Hepatocyte (in vitro differentiated cells): ENCODE data around the gene MSLN.

Experiments used
- CTCF ChIP-seq: fragments of 200-600 bp; sonication (generic); IDR thresholded peaks from 2 replicates; pipeline ENCODE4 v1.5.1; 2016; ENCODE audit warnings: antibody characterized with exemption, mild to moderate bottlenecking; ENCODE audit not compliant: poor library complexity
- EZH2 ChIP-seq: fragments of 200-600 bp; sonication (generic); IDR thresholded peaks from 2 replicates; pipeline ENCODE4 v1.6.1; 2016; ENCODE audit warnings: antibody characterized with exemption, mild to moderate bottlenecking, borderline replicate concordance
- EZH2phosphoT487 ChIP-seq: fragments of 200-600 bp; sonication (generic); IDR thresholded peaks from one replicate; pipeline ENCODE4 v1.6.1; 2018; ENCODE audit warnings: antibody characterized with exemption, mild to moderate bottlenecking, low read depth, moderate library complexity; ENCODE audit not compliant: unreplicated experiment, severe bottlenecking

DNA sequence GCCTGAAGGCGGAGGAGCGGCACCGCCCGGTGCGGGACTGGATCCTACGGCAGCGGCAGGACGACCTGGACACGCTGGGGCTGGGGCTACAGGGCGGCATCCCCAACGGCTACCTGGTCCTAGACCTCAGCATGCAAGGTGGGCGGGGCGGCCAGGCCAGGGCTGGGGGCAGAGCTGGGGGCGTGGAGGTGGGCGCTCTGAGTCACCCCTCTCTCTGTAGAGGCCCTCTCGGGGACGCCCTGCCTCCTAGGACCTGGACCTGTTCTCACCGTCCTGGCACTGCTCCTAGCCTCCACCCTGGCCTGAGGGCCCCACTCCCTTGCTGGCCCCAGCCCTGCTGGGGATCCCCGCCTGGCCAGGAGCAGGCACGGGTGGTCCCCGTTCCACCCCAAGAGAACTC, 7.9 kb downstream of the MSLN start:
- no peak for TF ChIP-seq CTCF
- TF ChIP-seq EZH2 = no peak
- no peak for TF ChIP-seq EZH2phosphoT487
